ENCODE results near the gene SCO2.

DNA sequence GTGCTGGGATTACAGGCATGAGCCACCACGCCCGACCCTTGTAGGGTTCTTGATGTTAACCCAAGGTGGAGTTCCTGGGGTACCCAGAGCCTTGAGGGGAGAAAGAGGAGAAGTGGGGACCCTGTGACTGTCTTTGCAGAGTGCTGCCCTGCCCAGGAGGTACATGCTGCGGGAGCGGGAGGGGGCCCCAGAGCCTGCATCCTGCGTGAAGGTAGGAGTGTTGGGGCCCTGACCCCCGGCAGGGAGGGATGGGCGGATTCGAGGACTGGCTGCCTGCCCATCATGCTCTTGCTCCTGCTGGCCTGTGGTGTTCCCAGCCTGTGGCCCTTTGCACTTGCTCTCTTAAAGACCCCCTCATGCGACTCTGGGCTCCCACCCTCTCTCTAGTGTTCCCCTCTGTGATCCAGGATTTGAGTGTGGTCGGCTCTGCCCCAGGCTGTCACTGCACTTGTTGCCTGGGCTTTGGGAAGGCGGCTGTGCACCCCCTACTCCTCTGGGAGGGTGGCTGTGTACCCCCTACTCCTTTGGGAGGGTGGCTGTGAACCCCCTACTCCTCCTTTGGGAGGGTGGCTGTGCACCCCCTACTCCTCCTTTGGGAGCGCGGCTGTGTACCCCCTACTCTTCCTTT, 4.5 kb downstream of the SCO2 start:
- no peak for TF ChIP-seq POLR2A (IDR thresholded peaks at IDR 0.05)
- TF ChIP-seq, protein P1, sequence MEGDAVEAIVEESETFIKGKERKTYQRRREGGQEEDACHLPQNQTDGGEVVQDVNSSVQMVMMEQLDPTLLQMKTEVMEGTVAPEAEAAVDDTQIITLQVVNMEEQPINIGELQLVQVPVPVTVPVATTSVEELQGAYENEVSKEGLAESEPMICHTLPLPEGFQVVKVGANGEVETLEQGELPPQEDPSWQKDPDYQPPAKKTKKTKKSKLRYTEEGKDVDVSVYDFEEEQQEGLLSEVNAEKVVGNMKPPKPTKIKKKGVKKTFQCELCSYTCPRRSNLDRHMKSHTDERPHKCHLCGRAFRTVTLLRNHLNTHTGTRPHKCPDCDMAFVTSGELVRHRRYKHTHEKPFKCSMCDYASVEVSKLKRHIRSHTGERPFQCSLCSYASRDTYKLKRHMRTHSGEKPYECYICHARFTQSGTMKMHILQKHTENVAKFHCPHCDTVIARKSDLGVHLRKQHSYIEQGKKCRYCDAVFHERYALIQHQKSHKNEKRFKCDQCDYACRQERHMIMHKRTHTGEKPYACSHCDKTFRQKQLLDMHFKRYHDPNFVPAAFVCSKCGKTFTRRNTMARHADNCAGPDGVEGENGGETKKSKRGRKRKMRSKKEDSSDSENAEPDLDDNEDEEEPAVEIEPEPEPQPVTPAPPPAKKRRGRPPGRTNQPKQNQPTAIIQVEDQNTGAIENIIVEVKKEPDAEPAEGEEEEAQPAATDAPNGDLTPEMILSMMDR (IDR thresholded peaks at IDR 0.05) = no peak
